Lung (tissue), 12 donors: ENCODE measurements around the gene TBX20. TPM values are rescaled to one million over a fixed set of nuclear protein-coding genes. Genes with fewer than 3 reads are reported as not detected.
A peak's percentile ranks its signal among the peaks of the same experiment; 100 is the strongest.

Experiments used
- ATAC-seq: fragments of 200-7000 bp; cut with Tn5 transposase; one replicate; pipeline ENCODE4 v1.9.1; 2020; ENCODE audit warnings: moderate number of reproducible peaks; ENCODE audit not compliant: insufficient read depth, low FRiP score
- DNase-seq, 3 donors: peaks; one replicate each; pipeline ENCODE4 v3.0.0-alpha.2; 2013 to 2017
- H3K27ac ChIP-seq, 2 donors: one replicate each; pipeline ENCODE4 v1.5.1; 2013; ENCODE audit warnings: mild to moderate bottlenecking in 2 of 2, moderate library complexity in 2 of 2, control low read depth in 1 of 2, inconsistent platforms in 1 of 2, low read depth in 1 of 2, low read length in 1 of 2
- H3K27me3 ChIP-seq, 3 donors: one replicate each; pipeline ENCODE4 v1.5.1; 2013; ENCODE audit warnings: low read length in 2 of 3; ENCODE audit not compliant: control insufficient read depth in 3 of 3, insufficient read depth in 3 of 3
- H3K36me3 ChIP-seq, 4 donors: one replicate each; pipeline ENCODE4 v1.5.1; 2013; ENCODE audit warnings: low read length in 4 of 4, mild to moderate bottlenecking in 1 of 4, moderate library complexity in 1 of 4; ENCODE audit not compliant: control insufficient read depth in 4 of 4, insufficient read depth in 4 of 4
- H3K4me1 ChIP-seq, 5 donors: one replicate each; pipeline ENCODE4 v1.5.1; 2013; ENCODE audit warnings: low read length in 5 of 5, mild to moderate bottlenecking in 2 of 5, moderate library complexity in 1 of 5; ENCODE audit not compliant: control insufficient read depth in 5 of 5, insufficient read depth in 5 of 5
- H3K4me3 ChIP-seq: one replicate; pipeline ENCODE4 v1.5.1; 2013; ENCODE audit warnings: mild to moderate bottlenecking, control low read depth, moderate library complexity
- H3K9ac ChIP-seq, 2 donors: one replicate each; pipeline ENCODE4 v1.5.1; 2013; ENCODE audit warnings: low read length in 2 of 2, control low read depth in 1 of 2; ENCODE audit not compliant: insufficient read depth in 1 of 2
- H3K9me3 ChIP-seq, 4 donors: one replicate each; pipeline ENCODE4 v1.5.1; 2013; ENCODE audit warnings: low read length in 3 of 4, mild to moderate bottlenecking in 1 of 4, moderate library complexity in 1 of 4; ENCODE audit not compliant: control insufficient read depth in 4 of 4, insufficient read depth in 3 of 4
- CTCF ChIP-seq: IDR thresholded peaks from 2 replicates; pipeline ENCODE4 v1.5.1; 2012; ENCODE audit warnings: mild to moderate bottlenecking; ENCODE audit errors: control extremely low read depth, extremely low read depth
- WGBS, 2 donors: extraction: QIAGEN DNeasy Blood & Tissue Kit; methylation state at CpG; one replicate each; pipeline ENCODE4 v1.1.7; 2013; 5-methylcytosine and 5-hydroxymethylcytosine counted together
- polyA plus RNA-seq, 2 donors: library from polyadenylated mRNA; stranded (reverse); fragments of 200-250 nt; gene quantifications; one replicate each; pipeline ENCODE4 v1.2.1, GENCODE V29; 2013
- total RNA-seq, 2 donors: library from RNA; depleted of rRNA in 1 of 2; stranded (reverse); fragments of >200 nt in 1 of 2; gene quantifications; one replicate each; pipeline ENCODE4 v1.2.1, GENCODE V29; 2014 to 2021
- donor health status: control.
- donor health status: control.
- donor health status: Bipolar disorder and iron deficiency.
- donor health status: healthy.
- donor health status: DM: yes; HTN: yes; CAD: no.

Gene TBX20
- total and polyA plus RNA-seq, 4 donors, result 0.11 to 0.80 TPM; not detected in 2

GRCh38 chr7:35251606-35252310, 2.1 kb downstream of the TBX20 start:
- no peak for ATAC-seq
- Histone ChIP-seq H3K27ac (peak overlapping the region in 1 of 2 donors; percentile 72), H3K9me3 (peaks cover 0 to 18% (median 0%) of the 10 kb centered on the region in 4 donors), H3K4me1 (peaks cover 0 to 11% (median 5%) of the 10 kb centered on the region in 5 donors), H3K36me3 (no peaks in the 10 kb centered on the region), H3K9ac (no peak overlapping the region), H3K4me3 (no peak overlapping the region), H3K27me3 (peaks cover 10 to 98% (median 96%) of the 10 kb centered on the region in 3 donors)
- DNase-seq, result no peak
- WGBS, 2 donors, result 10 to 11% methylated on average over 5 of the region's 5 CpGs
- no peak for TF ChIP-seq CTCF

- peaks cover 0 to 11% (median 5%) of the 10 kb centered on the region in 5 donors for H3K4me1 ChIP-seq
- H3K27me3 ChIP-seq, result peaks cover 10 to 98% (median 92%) of the 10 kb centered on the region in 3 donors
- H3K36me3 ChIP-seq, result no peaks in the 10 kb centered on the region
- 25 to 33% methylated on average over 1 of the region's 1 CpG for WGBS, 2 donors
- H3K4me3 ChIP-seq, result no peak overlapping the region
- TF ChIP-seq CTCF, result no peak
- no peak overlapping the region for H3K9ac ChIP-seq
- H3K9me3 ChIP-seq, result peaks cover 0 to 18% (median 0%) of the 10 kb centered on the region in 4 donors
- H3K27ac ChIP-seq, result peak overlapping the region in 1 of 2 donors; percentile 72
- ATAC-seq (no peak), DNase-seq (no peak)
Measured at GRCh38 chr7:35250941-35251340, 3.0 kb downstream of the TBX20 start.

GRCh38 chr7:35250452-35250851, 3.4 kb downstream of the TBX20 start:
- TF ChIP-seq CTCF, result no peak
- WGBS, 2 donors, result 9 to 22% methylated on average over 2 of the region's 2 CpGs
- Histone ChIP-seq H3K9me3 (peaks cover 0 to 17% (median 0%) of the 10 kb centered on the region in 4 donors), H3K4me1 (peaks cover 0 to 11% (median 5%) of the 10 kb centered on the region in 5 donors), H3K27ac (peak overlapping the region in 1 of 2 donors; percentile 63), H3K36me3 (peaks cover 0 to 3% (median 0%) of the 10 kb centered on the region in 4 donors), H3K4me3 (no peak overlapping the region), H3K9ac (no peak overlapping the region), H3K27me3 (peaks cover 10 to 98% (median 92%) of the 10 kb centered on the region in 3 donors)
- DNase-seq (no peak), ATAC-seq (no peak)
